Transverse colon (tissue), 4 donors: ENCODE data around the gene ACCS.

Experiments used
- EP300 ChIP-seq: sonication (generic); formaldehyde crosslinking; IDR thresholded peaks from one replicate; pipeline ENCODE4 v1.6.1; 2017; ENCODE audit warnings: antibody characterized with exemption, low read depth
- POLR2A ChIP-seq: fragments of 450-650 bp; IDR thresholded peaks from one replicate; pipeline ENCODE4 v1.6.1; 2016; ENCODE audit warnings: antibody characterized with exemption, mild to moderate bottlenecking, moderate library complexity
- POLR2AphosphoS5 ChIP-seq, 3 donors: sonication (generic); formaldehyde crosslinking; IDR thresholded peaks; one replicate each; pipeline ENCODE4 v1.6.1; 2016; ENCODE audit warnings: antibody characterized with exemption in 3 of 3
- TF ChIP-seq, protein P1 (sequence below), 5 experiments: fragments of 200-600 bp in 3 of 5; fragments of 450-650 bp in 2 of 5; sonication (generic) in 3 of 5; IDR thresholded peaks; 1 replicate in 2 of 5; 2 replicates in 3 of 5; pipeline ENCODE4 v1.5.1; 2016 to 2017; ENCODE audit warnings: antibody characterized with exemption in 5 of 5, inconsistent platforms in 3 of 5, mild to moderate bottlenecking in 2 of 5, moderate library complexity in 1 of 5

DNA sequence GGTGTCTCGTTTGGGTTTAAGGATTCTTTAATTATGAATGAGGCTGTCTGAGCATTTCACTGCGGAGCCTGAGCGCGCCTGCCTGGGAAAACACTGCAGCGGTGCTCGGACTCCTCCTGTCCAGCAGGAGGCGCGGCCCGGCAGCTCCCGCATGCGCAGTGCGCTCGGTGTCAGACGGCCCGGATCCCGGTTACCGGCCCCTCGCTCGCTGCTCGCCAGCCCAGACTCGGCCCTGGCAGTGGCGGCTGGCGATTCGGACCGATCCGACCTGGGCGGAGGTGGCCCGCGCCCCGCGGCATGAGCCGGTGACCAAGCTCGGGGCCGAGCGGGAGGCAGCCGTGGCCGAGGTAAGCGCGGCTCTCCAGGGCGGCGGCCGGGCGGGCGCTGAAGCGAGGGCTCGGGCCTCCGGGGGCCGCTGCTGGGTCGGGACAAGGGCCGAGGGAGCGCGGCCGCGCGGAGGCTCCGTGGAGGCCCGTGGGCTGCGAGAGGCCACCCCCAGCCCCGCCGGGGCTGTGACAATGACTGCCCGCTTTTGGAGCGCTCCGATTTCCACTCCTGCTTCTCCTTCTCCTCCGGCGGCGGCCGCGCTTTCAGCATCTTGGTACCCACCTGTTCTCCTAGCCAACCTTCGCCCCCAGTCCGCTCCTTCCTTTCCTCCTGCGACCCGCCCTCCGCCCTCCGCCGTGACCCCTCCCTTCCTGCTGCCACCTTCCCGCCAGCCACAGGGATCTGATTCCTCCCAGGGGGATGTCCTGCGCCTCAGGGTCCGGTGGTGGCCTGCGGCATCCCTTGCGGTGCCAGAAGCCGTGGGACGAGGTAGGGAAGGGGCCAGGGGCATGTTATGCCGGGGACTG, 29.7 kb downstream of the ACCS start, which contains the start of gene EXT2:
- TF ChIP-seq, protein P1, sequence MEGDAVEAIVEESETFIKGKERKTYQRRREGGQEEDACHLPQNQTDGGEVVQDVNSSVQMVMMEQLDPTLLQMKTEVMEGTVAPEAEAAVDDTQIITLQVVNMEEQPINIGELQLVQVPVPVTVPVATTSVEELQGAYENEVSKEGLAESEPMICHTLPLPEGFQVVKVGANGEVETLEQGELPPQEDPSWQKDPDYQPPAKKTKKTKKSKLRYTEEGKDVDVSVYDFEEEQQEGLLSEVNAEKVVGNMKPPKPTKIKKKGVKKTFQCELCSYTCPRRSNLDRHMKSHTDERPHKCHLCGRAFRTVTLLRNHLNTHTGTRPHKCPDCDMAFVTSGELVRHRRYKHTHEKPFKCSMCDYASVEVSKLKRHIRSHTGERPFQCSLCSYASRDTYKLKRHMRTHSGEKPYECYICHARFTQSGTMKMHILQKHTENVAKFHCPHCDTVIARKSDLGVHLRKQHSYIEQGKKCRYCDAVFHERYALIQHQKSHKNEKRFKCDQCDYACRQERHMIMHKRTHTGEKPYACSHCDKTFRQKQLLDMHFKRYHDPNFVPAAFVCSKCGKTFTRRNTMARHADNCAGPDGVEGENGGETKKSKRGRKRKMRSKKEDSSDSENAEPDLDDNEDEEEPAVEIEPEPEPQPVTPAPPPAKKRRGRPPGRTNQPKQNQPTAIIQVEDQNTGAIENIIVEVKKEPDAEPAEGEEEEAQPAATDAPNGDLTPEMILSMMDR (IDR thresholded peaks at IDR 0.05) = peak; percentile 76 to 90 (median 88)
- TF ChIP-seq POLR2AphosphoS5 (IDR thresholded peaks at IDR 0.05) = peak; percentile 61 to 88 (median 79)
- peak; percentile 54 for TF ChIP-seq POLR2A
- TF ChIP-seq EP300 = no peak
